CD14-positive monocyte (primary cell): Measurements from ENCODE around the gene GBX1. TPM values are rescaled to one million over a fixed set of nuclear protein-coding genes. Genes with fewer than 3 reads are reported as not detected.

Experiments used
- DNase-seq, 3 donors: peaks; one replicate each; pipeline ENCODE4 v3.0.0-alpha.2; 2011 to 2022
- H2AFZ ChIP-seq: 2 replicates; pipeline ENCODE4 v1.6.0; 2012; ENCODE audit warnings: mild to moderate bottlenecking, low read depth, low read length, inconsistent platforms; ENCODE audit not compliant: insufficient read depth, poor library complexity, severe bottlenecking
- H3K27ac ChIP-seq, 2 donors: 1 replicate in 1 of 2; 2 replicates in 1 of 2; pipeline ENCODE4 v1.5.1; 2012 to 2013; ENCODE audit warnings: low read length in 2 of 2, control low read depth in 1 of 2, inconsistent platforms in 1 of 2, low read depth in 1 of 2, mild to moderate bottlenecking in 1 of 2
- H3K27me3 ChIP-seq, 2 donors: one replicate each; pipeline versions ENCODE4 v1.6.0 to v1.6.1; 2011 to 2013; ENCODE audit warnings: low read length in 2 of 2; ENCODE audit not compliant: control insufficient read depth in 2 of 2, insufficient read depth in 2 of 2
- H3K36me3 ChIP-seq, 2 donors: replicated peaks in 1 of 2; 1 replicate in 1 of 2; 2 replicates in 1 of 2; pipeline versions ENCODE4 v1.5.1 to v1.6.1; 2012 to 2013; ENCODE audit warnings: low read length in 2 of 2, control low read depth in 1 of 2, inconsistent platforms in 1 of 2, mild to moderate bottlenecking in 1 of 2; ENCODE audit not compliant: insufficient read depth in 2 of 2, control insufficient read depth in 1 of 2
- H3K4me1 ChIP-seq, 2 donors: 1 replicate in 1 of 2; 2 replicates in 1 of 2; pipeline versions ENCODE4 v1.5.1 to v1.6.1; 2012 to 2013; ENCODE audit warnings: low read length in 2 of 2, control low read depth in 1 of 2, inconsistent platforms in 1 of 2, mild to moderate bottlenecking in 1 of 2, moderate library complexity in 1 of 2; ENCODE audit not compliant: insufficient read depth in 2 of 2, control insufficient read depth in 1 of 2
- H3K4me2 ChIP-seq: replicated peaks from 2 replicates; pipeline ENCODE3; 2012; ENCODE audit warnings: low read length, moderate library complexity, mild to moderate bottlenecking; ENCODE audit not compliant: poor library complexity, severe bottlenecking; ENCODE audit errors: extremely low read depth
- H3K4me3 ChIP-seq, 3 experiments: fragments of 200-600 bp in 1 of 3; sonication (generic) in 1 of 3; replicated peaks in 1 of 3; 1 replicate in 2 of 3; 2 replicates in 1 of 3; pipeline ENCODE4 v1.5.1; 2011 to 2013; ENCODE audit warnings: low read length in 3 of 3, mild to moderate bottlenecking in 3 of 3, control low read depth in 2 of 3, low read depth in 2 of 3, inconsistent platforms in 1 of 3, moderate library complexity in 1 of 3
- H3K79me2 ChIP-seq: 2 replicates; pipeline ENCODE4 v1.6.0; 2012; ENCODE audit warnings: mild to moderate bottlenecking, control low read depth, inconsistent platforms, low read length, moderate library complexity; ENCODE audit not compliant: insufficient read depth
- H3K9ac ChIP-seq: 2 replicates; pipeline ENCODE4 v1.6.0; 2017; ENCODE audit warnings: low read length, mild to moderate bottlenecking; ENCODE audit not compliant: insufficient read depth, poor library complexity, severe bottlenecking
- H3K9me3 ChIP-seq, 2 donors: replicated peaks in 1 of 2; 1 replicate in 1 of 2; 2 replicates in 1 of 2; pipeline versions ENCODE4 v1.5.1 to v1.6.1; 2012 to 2013; ENCODE audit warnings: low read length in 2 of 2, control low read depth in 1 of 2; ENCODE audit not compliant: control insufficient read depth in 1 of 2, insufficient read depth in 1 of 2
- H4K20me1 ChIP-seq: 2 replicates; pipeline ENCODE4 v1.6.0; 2012; ENCODE audit warnings: mild to moderate bottlenecking, low read length, control low read depth, moderate library complexity; ENCODE audit not compliant: insufficient read depth
- H3K27ac Mint-ChIP-seq, 7 donors: one replicate each; pipeline ENCODE4 v1.8.0; 2020; ENCODE audit warnings: mild to moderate bottlenecking in 7 of 7, mixed read lengths in 7 of 7, moderate library complexity in 6 of 7, inconsistent platforms in 2 of 7
- H3K27me3 Mint-ChIP-seq, 3 donors: one replicate each; pipeline ENCODE4 v1.8.0; 2021 to 2022; ENCODE audit warnings: low read depth in 3 of 3, mild to moderate bottlenecking in 3 of 3, mixed read lengths in 3 of 3, moderate library complexity in 3 of 3, inconsistent platforms in 1 of 3
- H3K36me3 Mint-ChIP-seq, 2 donors: one replicate each; pipeline ENCODE4 v1.8.0; 2020; ENCODE audit warnings: mixed read lengths in 2 of 2, inconsistent platforms in 1 of 2, mild to moderate bottlenecking in 1 of 2
- H3K4me1 Mint-ChIP-seq: one replicate; pipeline ENCODE4 v1.8.0; 2020; ENCODE audit warnings: mild to moderate bottlenecking, mixed read lengths
- H3K4me3 Mint-ChIP-seq, 2 donors: one replicate each; pipeline ENCODE4 v1.8.0; 2020; ENCODE audit warnings: mild to moderate bottlenecking in 2 of 2, mixed read lengths in 2 of 2, moderate library complexity in 1 of 2
- H3K9me3 Mint-ChIP-seq, 7 donors: one replicate each; pipeline ENCODE4 v1.8.0; 2020 to 2022; ENCODE audit warnings: mixed read lengths in 7 of 7, mild to moderate bottlenecking in 6 of 7, moderate library complexity in 6 of 7, inconsistent platforms in 2 of 7
- WGBS: methylation state at CpG from one replicate; pipeline ENCODE4 v1.1.5; 2013; ENCODE audit warnings: missing lambda C conversion rate; ENCODE audit not compliant: insufficient coverage; 5-methylcytosine and 5-hydroxymethylcytosine counted together
- intact Hi-C, 2 donors: fragments of 100-400 bp; cut with micrococcal nuclease; formaldehyde crosslinking; loops; one replicate each; pipeline versions ENCODE4 v1.15.0 to v1.15.1; 2023
- polyA plus RNA-seq, 3 donors: library from polyadenylated mRNA; depleted of rRNA in 1 of 3; unstranded in 2 of 3; stranded (reverse) in 1 of 3; fragments of 300-500 nt in 2 of 3; fragments of >200 nt in 1 of 3; fragmentation: Illumina TruSeq in 2 of 3; gene quantifications; 1 replicate in 2 of 3; 2 replicates in 1 of 3; pipeline ENCODE4 v1.2.3, GENCODE V29; 2012 to 2021
- TF ChIP-seq, protein P1 (sequence below): fragments of 200-600 bp; IDR thresholded peaks from one replicate; pipeline ENCODE4 v1.8.0; 2022; ENCODE audit warnings: antibody characterized with exemption, mild to moderate bottlenecking

The GBX1 gene
- polyA plus RNA-seq, 3 donors = not detected

GRCh38 chr7:151125846-151126481 is 41.5 kb downstream of the GBX1 start:
- Mint-ChIP-seq H3K4me3 (peak overlapping the region in 1 of 2 donors; percentile 83), H3K27me3 (peaks cover 2 to 14% (median 3%) of the 10 kb centered on the region in 3 donors), H3K36me3 (peaks cover 58 to 71% of the 10 kb centered on the region in 2 donors), H3K27ac (no peak overlapping the region), H3K4me1 (no peaks in the 10 kb centered on the region), H3K9me3 (peaks cover 0 to 2% (median 0%) of the 10 kb centered on the region in 7 donors)
- Histone ChIP-seq H3K4me1 (no peaks in the 10 kb centered on the region), H3K36me3 (peaks cover 53 to 87% of the 10 kb centered on the region in 2 donors), H3K79me2 (no peaks in the 10 kb centered on the region), H3K27me3 (no peaks in the 10 kb centered on the region), H3K4me2 (no peak overlapping the region), H3K27ac (no peak overlapping the region), H2AFZ (no peak overlapping the region), H4K20me1 (peaks cover 68% of the 10 kb centered on the region), H3K9me3 (no peaks in the 10 kb centered on the region), H3K4me3 (no peak overlapping the region), H3K9ac (no peak overlapping the region)
- intact Hi-C loops = loop anchor here (2.0 kb wide), 2 partner anchors 47 to 177 kb away; no protein-coding TSS in a partner anchor
- TF ChIP-seq, protein P1, sequence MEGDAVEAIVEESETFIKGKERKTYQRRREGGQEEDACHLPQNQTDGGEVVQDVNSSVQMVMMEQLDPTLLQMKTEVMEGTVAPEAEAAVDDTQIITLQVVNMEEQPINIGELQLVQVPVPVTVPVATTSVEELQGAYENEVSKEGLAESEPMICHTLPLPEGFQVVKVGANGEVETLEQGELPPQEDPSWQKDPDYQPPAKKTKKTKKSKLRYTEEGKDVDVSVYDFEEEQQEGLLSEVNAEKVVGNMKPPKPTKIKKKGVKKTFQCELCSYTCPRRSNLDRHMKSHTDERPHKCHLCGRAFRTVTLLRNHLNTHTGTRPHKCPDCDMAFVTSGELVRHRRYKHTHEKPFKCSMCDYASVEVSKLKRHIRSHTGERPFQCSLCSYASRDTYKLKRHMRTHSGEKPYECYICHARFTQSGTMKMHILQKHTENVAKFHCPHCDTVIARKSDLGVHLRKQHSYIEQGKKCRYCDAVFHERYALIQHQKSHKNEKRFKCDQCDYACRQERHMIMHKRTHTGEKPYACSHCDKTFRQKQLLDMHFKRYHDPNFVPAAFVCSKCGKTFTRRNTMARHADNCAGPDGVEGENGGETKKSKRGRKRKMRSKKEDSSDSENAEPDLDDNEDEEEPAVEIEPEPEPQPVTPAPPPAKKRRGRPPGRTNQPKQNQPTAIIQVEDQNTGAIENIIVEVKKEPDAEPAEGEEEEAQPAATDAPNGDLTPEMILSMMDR = no peak
- 95% methylated on average over 34 of the region's 58 CpGs for WGBS
- no peak for DNase-seq

GRCh38 chr7:151125470-151125845 is 42.0 kb downstream of the GBX1 start:
- Histone ChIP-seq H3K36me3 (peaks cover 54 to 87% of the 10 kb centered on the region in 2 donors), H3K9ac (no peak overlapping the region)

More at GRCh38 chr7:151125470-151125845, 42.0 kb downstream of the GBX1 start:
- Histone ChIP-seq H3K79me2 (no peaks in the 10 kb centered on the region), H3K27me3 (no peaks in the 10 kb centered on the region), H2AFZ (no peak overlapping the region), H3K9me3 (no peaks in the 10 kb centered on the region), H3K4me3 (no peak overlapping the region), H3K4me1 (no peaks in the 10 kb centered on the region), H3K4me2 (no peak overlapping the region), H4K20me1 (peaks cover 73% of the 10 kb centered on the region), H3K27ac (no peak overlapping the region)
- TF ChIP-seq, protein P1 = no peak
- no peak for DNase-seq
- Mint-ChIP-seq H3K27me3 (peaks cover 2 to 15% (median 3%) of the 10 kb centered on the region in 3 donors), H3K9me3 (peaks cover 0 to 2% (median 0%) of the 10 kb centered on the region in 7 donors), H3K4me1 (no peaks in the 10 kb centered on the region), H3K27ac (no peak overlapping the region), H3K36me3 (peaks cover 59 to 71% of the 10 kb centered on the region in 2 donors), H3K4me3 (peak overlapping the region in 1 of 2 donors; percentile 83)
- intact Hi-C loops = loop anchor here (2.0 kb wide), 2 partner anchors 47 to 177 kb away; no protein-coding TSS in a partner anchor
- 95% methylated on average over 13 of the region's 22 CpGs for WGBS
